Stimulated activated CD8-positive, alpha-beta memory T cell treated with anti-CD3 and anti-CD28 coated beads, Interleukin-2, amount 100 ng/mL, for 1 hour (primary cell): ENCODE results near the gene RMP24.
"Not testable (repeated sequence)": the region's sequence is repeated elsewhere in the genome, so short reads cannot be mapped to it uniquely, and the experiment has no call there.

Experiments
- DNase-seq, 2 donors: peaks; one replicate each; pipeline ENCODE4 v3.0.0-alpha.2; 2020; ENCODE audit warnings: low read depth in 2 of 2

RMP24 gene

GRCh38 chr18:35972197-35973000, at the start of gene RMP24:
Gene RMP24 (plus strand): TSS chr18:35972679.
- DNase-seq = peak; percentile 85 to 86

DNA sequence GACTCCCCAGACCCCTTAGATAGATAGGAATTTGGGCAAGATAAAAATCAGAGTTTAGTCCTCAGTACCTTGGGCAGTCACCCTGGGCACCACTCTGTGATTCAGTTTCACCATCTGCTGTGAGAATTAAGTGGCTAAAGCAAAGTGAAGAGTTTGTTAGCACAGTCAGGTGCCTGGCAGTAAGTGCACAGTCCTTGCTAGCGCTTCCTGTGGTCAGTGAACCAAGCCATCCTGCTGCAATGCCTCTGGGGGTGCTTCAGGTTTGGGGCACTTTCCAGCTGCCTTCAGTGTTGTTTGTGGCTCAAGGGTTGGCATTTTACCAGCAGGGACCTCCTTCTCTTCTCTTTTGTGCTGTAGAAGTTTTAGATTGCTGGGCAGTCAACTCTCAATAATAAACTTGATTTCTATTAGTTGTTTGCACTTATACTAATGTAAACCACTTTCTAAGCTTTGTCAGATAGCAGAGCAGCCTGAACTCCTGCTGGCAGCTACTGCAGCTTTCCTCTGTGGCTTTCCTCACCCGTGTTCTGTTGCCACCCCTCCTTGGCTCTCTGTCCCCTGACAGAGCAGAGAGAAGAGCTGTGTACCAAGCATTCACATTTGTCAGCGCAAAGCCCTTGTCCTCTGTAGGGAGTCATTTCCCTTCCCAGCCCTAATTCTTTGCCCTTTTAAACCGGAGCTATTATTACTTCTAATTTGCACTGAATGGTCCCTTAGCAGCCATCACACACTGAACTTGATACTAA, 48.4 kb upstream of the RMP24 start:
- no peak for DNase-seq

GRCh38 chr18:35926884-35927283, 45.6 kb upstream of the RMP24 start:
- DNase-seq = no peak

DNA sequence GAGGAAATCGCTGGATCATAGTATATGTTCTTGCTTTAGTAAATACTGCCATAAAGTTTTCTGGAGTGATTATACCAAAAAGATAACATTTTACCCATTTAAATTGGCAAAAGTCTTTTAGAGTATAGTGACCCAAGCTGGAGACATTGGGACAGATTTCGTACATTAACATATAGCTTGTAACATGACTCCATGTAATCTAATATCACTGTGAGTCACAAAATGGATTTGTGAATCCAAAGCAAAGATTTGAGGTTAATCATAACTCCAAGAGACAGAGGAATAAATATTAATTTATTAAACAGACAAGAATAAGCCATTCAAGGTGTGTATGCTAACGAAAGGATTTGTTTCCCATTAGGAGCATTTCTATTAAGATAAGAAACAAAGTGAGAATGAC, 45.0 kb upstream of the RMP24 start:
- DNase-seq = no peak

DNA sequence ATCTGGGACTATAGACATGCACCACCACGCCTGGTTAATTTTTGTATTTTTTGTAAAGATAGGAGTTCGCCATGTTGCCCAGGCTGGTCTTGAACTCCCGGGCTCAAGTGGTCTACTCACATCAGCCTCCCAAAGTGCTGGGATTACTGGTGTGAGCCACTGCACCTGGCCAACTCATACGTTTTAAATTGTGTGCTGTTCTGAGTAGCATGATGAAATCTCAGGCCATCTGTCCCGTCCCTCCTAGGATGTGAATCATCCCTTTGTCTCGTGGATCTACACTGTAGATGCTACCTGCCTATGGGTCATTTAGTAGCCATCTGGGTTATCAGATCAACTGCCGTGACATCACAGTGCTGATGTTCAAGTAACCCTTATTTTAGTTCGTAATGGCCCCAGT, 38.5 kb upstream of the RMP24 start:
- DNase-seq = no peak

GRCh38 chr18:35934891-35935290, 37.6 kb upstream of the RMP24 start:
- DNase-seq = no peak

- no peak for DNase-seq
Observed at GRCh38 chr18:35935805-35936204, 36.7 kb upstream of the RMP24 start.

DNA sequence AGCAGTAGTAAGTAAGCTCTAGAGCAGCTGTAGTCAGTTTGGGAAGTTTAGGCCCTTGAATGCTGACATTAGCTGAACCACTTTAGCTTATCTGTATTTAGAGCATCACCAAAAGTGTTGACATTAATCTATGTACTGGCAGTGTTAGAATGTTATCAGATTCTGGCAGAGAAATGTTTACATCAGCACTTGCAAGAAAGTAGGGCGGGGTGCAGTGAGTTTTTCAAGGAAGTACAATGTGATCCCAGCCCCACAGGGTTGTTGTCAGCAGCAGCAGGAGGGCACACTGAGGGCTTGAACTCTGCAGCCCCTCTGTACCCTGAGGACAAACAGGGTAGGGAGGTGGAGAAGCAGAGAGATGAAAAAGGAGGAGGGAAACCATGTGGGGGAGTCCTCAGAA, 35.5 kb upstream of the RMP24 start:
- DNase-seq = no peak

- no peak for DNase-seq
Observed at GRCh38 chr18:35938158-35938557, 34.3 kb upstream of the RMP24 start.

DNA sequence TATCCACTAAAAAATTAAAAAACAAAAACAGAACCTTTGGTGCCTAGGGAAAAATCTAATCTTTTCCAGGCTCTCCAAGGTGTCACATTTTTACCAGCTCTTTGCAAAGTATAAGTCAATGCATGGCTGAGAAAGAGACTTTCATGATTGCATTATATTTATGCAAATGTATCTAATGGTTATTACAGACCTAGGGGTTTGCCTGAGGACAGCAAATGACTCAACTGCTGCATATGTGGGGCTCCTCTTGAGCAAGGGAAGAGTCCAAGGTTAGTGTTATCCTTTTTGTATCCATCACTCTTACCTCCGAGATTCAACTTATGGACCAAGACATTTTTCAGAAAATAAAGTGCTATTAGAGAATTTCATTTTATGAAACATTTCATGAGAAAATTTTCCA, 33.9 kb upstream of the RMP24 start:
- no peak for DNase-seq

DNA sequence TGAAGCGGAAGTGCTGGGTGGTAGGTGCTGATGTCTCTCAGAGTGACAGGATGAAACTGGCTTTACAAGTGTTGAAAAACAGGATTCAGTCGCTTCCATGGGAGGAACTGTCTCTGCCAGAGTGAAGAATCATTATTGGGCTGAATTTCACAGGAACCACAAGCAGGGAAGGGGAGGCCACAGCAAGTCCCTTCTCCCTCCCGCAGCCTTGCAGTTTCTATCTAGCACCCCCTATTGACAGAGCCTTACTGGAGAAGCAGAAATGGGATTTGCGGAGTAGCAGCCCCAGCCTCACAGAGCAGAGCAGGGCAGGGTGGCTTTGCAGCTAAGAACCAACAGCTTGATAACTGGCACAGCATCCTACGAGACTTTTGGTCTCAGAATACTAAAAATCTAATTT, 33.3 kb upstream of the RMP24 start:
- no peak for DNase-seq

DNA sequence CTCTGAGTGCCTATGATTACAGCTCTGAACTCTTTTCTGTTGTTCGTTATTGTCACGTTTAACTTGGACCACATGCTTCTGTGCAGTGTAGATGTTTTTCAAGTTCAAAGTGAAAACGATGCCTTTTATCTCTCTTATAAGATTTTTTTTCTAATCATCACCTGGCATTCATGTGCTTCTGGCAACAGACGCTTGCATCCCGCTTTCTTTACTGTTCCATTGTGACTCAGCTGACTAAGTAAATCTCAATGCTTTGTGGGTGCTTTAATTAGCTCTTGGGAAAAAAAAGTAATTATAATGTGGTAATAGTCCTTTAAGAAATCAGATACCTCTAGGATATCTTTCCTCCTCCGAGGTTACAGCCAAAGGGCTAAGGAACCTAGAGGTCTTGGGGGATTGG, 31.2 kb upstream of the RMP24 start:
- DNase-seq = no peak

DNA sequence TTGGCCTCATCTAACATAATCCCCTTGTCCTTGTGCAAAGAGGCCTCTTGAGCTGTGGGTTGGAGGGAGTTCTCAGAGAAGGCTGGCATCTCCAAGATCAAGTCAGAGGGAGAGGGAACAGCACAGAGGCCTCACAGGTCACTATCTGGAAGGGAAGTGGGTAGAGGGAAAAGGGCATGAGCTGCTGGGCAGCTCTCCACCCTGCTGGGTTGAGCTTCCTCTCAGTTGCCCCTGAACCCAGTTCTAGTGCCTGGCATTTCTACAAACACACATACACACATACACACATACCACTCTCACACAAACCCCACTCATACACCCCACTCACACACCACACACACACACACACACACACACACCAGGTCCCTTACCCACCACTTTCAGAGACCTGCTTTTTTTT, 30.3 kb upstream of the RMP24 start:
- DNase-seq = no peak

GRCh38 chr18:35942661-35943060, 29.8 kb upstream of the RMP24 start:
- no peak for DNase-seq

DNA sequence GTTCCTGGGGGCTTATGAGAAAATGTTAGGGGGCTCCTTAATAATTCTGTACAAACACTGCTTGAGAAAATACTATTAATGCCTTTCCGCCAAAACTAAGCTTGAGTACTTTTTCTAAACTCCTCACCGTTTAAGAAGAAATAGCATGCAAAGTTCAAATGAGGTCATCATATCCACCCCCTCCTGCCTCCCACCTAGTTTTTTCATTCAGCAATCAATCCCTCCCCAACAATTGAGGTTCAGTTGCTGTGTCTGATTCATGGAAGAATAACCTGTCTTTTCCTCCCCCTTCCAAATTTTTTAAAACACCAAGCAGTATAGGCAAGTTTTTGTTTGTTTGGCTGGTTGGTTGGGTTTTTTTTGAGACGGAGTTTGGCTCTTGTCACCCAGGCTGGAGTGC, 24.4 kb upstream of the RMP24 start:
- no peak for DNase-seq

DNA sequence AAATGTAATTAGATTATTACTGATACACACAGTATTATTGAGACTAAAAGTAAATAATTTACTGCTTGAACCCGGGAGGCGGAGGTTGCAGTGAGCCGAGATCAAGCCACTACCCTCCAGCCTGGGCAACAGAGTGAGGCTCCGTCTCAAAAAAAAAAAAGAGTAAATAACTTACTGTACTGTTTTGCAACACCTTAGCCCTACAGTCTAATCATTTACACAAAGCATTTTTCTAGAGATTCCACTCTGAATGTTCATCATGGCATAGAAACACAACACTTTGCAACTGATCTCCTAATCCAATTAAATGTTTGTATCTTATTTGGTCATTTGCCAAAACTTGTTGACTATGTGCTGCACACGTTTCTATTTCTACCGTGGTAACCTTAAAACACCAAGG, 23.4 kb upstream of the RMP24 start:
- DNase-seq = no peak

DNA sequence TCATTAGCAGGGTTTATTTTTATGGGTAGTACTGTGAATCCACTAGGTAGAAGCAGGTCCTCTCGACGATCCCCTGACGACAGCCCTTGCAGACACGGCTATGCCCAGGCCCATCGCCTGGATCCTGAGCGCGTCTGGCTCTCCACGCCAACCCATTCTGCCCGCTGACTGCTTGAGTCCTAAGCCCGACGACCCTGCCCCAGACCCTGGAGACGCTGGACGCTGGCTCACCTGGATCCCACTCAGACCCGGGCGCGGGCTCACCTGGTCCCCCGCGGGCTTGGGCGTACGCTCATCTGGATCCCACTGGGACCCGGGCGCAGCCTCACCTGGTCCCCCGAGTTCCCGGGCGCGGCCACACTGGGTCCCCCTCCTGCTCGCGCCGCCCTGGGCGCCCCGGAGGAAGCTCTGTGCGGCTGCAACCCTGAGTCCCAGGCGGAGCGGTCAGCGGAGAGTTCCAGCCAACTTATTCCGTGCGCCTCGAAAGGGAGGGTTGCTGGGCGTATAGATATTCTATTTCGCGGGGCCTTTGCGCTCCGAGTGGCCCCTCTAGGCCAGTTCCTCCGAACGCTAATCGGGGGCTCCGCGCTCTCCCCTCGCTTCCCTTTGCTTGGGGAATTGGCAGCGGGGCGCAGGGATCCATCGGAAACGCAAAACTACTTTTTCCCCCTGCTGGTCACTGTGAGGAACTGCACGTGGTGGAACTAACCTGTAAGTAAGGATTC, 22.4 kb upstream of the RMP24 start:
- DNase-seq = peak; percentile 9 to 10

- no peak for DNase-seq
Observed at GRCh38 chr18:35950628-35950982, 21.9 kb upstream of the RMP24 start.

GRCh38 chr18:35953688-35954087, 18.8 kb upstream of the RMP24 start:
- DNase-seq = no peak

DNA sequence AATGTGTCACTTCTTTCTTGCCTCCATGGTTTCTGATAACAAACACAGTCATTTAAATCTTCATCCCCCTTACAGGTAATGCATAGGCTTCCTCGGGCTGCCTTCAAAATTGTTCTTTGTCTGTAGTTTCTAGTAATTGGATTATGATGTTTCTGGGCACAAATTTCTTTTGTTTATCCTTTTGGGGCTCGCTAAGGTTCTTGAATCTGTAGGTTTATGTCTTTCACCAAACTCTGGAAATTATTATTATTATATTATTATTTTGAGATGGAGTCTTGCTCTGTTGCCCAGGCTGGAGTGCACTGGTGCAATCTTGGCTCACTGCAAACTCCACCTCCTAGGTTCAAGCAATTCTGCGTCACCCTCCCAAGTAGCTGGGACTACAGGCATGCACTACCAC, 16.3 kb upstream of the RMP24 start:
- DNase-seq = no peak

GRCh38 chr18:35962320-35962719, 10.2 kb upstream of the RMP24 start:
- no peak for DNase-seq

DNA sequence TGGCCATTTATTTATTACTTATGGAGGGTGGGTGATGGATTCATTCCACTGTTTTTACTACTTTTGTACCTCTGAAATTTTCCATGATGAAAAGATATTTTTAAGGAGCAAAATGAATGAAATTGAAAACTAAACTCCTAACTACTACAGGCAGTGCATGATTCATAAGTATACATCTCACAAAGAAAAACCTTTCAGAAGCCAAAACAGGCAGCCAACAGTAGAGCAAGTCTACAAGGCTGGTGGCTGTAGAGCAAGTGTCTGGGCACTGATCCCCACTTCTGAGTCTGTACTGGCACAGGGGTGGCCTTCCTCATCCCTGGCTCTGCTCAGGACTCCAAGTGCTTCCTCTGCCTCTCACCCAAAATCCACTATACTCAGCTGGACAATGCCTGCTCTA, 8.2 kb upstream of the RMP24 start:
- DNase-seq = no peak

DNA sequence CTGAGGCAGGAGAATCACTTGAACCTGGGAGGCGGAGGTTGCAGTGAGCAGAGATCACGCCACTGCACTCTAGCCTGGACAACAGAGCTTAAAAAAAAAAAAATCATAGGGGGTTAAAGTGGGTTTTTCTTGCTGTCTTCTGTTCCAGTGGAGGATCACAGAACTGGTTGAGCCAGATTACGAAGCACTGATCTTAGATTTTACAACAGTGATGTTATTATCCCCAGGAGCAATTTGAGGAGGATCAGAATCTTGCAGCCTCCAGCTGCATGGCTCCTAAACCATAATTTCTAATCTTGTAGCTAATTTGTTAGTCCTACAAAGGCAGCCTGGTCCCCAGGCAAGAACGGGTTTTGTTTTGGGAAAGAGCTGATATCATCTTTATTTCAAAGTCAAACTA, 4.6 kb upstream of the RMP24 start:
- DNase-seq = not testable (repeated sequence)
